H9 (cell line): ENCODE results near the gene NCF2. TPM values are rescaled to one million over a fixed set of nuclear protein-coding genes. Genes with fewer than 3 reads are reported as not detected.

ENCODE experiments used
- DNase-seq: peaks from one replicate; pipeline ENCODE4 v3.0.0-alpha.2; 2017
- H2AFZ ChIP-seq: one replicate; pipeline ENCODE4 v1.6.1; 2013; ENCODE audit warnings: mild to moderate bottlenecking, low read length, control low read depth, moderate library complexity
- H2AK5ac ChIP-seq: 2 replicates; pipeline ENCODE4 v1.6.1; 2013; ENCODE audit warnings: low read length, control low read depth, mixed read lengths; ENCODE audit not compliant: insufficient read length
- H2BK120ac ChIP-seq: one replicate; pipeline ENCODE4 v1.6.1; 2013; ENCODE audit warnings: low read depth, mild to moderate bottlenecking, low read length, control low read depth, inconsistent platforms; ENCODE audit not compliant: poor library complexity, severe bottlenecking
- H2BK12ac ChIP-seq: 2 replicates; pipeline ENCODE4 v1.6.1; 2013; ENCODE audit warnings: low read length, control low read depth, mixed read lengths, low read depth; ENCODE audit not compliant: insufficient read length
- H2BK15ac ChIP-seq: 2 replicates; pipeline ENCODE4 v1.6.1; 2013; ENCODE audit warnings: low read depth, low read length, control low read depth
- H2BK20ac ChIP-seq: one replicate; pipeline ENCODE4 v1.6.1; 2013; ENCODE audit warnings: low read depth, mild to moderate bottlenecking, low read length, control low read depth, inconsistent platforms; ENCODE audit not compliant: poor library complexity, severe bottlenecking
- H2BK5ac ChIP-seq: 2 replicates; pipeline ENCODE4 v1.6.1; 2013; ENCODE audit warnings: low read length, control low read depth, mixed read lengths; ENCODE audit not compliant: insufficient read length
- H3K14ac ChIP-seq: 2 replicates; pipeline ENCODE4 v1.6.1; 2013; ENCODE audit warnings: low read length, control low read depth; ENCODE audit not compliant: insufficient read depth
- H3K18ac ChIP-seq: 2 replicates; pipeline ENCODE4 v1.6.1; 2013; ENCODE audit warnings: low read depth, mild to moderate bottlenecking, mixed read lengths, low read length, control low read depth; ENCODE audit not compliant: insufficient read length
- H3K23ac ChIP-seq: 2 replicates; pipeline ENCODE4 v1.6.1; 2013; ENCODE audit warnings: low read length, control low read depth, mixed read lengths, low read depth; ENCODE audit not compliant: insufficient read length
- H3K23me2 ChIP-seq: 2 replicates; pipeline ENCODE4 v1.6.1; 2013; ENCODE audit warnings: low read depth, mild to moderate bottlenecking, mixed read lengths, low read length, control low read depth; ENCODE audit not compliant: insufficient read length, poor library complexity, severe bottlenecking
- H3K27ac ChIP-seq: 2 replicates; pipeline ENCODE4 v1.5.1; 2013; ENCODE audit warnings: low read length, control low read depth, mixed read lengths, low read depth; ENCODE audit not compliant: insufficient read length
- H3K27me3 ChIP-seq: 2 replicates; pipeline ENCODE4 v1.6.1; 2013; ENCODE audit warnings: low read length, control low read depth, inconsistent platforms; ENCODE audit not compliant: insufficient read depth
- H3K4ac ChIP-seq: 2 replicates; pipeline ENCODE4 v1.6.1; 2013; ENCODE audit warnings: low read depth, mild to moderate bottlenecking, control low read depth, inconsistent platforms, low read length, moderate library complexity
- H3K4me1 ChIP-seq: 2 replicates; pipeline ENCODE4 v1.6.1; 2013; ENCODE audit warnings: low read length, control low read depth, inconsistent platforms; ENCODE audit not compliant: insufficient read depth
- H3K4me2 ChIP-seq: 2 replicates; pipeline ENCODE4 v1.6.1; 2013; ENCODE audit warnings: low read length, control low read depth, mixed read lengths; ENCODE audit not compliant: insufficient read length, insufficient read depth
- H3K56ac ChIP-seq: 2 replicates; pipeline ENCODE4 v1.6.1; 2013; ENCODE audit warnings: low read depth, mild to moderate bottlenecking, mixed read lengths, low read length, control low read depth; ENCODE audit not compliant: insufficient read length
- H3K79me1 ChIP-seq: 2 replicates; pipeline ENCODE4 v1.6.1; 2013; ENCODE audit warnings: low read depth, mild to moderate bottlenecking, moderate library complexity, low read length, control low read depth, inconsistent platforms; ENCODE audit not compliant: insufficient read depth, poor library complexity, severe bottlenecking
- H3K79me2 ChIP-seq: 2 replicates; pipeline ENCODE4 v1.6.1; 2013; ENCODE audit warnings: low read length, control low read depth, inconsistent platforms; ENCODE audit not compliant: insufficient read depth
- H3K9ac ChIP-seq: 2 replicates; pipeline ENCODE4 v1.6.1; 2013; ENCODE audit warnings: low read length, control low read depth, mixed read lengths; ENCODE audit not compliant: insufficient read length; ENCODE audit errors: extremely low read depth
- H3K9me3 ChIP-seq: one replicate; pipeline ENCODE4 v1.6.1; 2013; ENCODE audit warnings: low read depth, low read length, inconsistent platforms; ENCODE audit not compliant: control insufficient read depth
- H3T11ph ChIP-seq: one replicate; pipeline ENCODE4 v1.6.1; 2013; ENCODE audit warnings: mild to moderate bottlenecking, low read length, control low read depth, inconsistent platforms
- H4K20me1 ChIP-seq: one replicate; pipeline ENCODE4 v1.6.1; 2013; ENCODE audit not compliant: control insufficient read depth, insufficient read length, insufficient read depth
- H4K5ac ChIP-seq: 2 replicates; pipeline ENCODE4 v1.6.1; 2013; ENCODE audit warnings: low read depth, mild to moderate bottlenecking, mixed read lengths, low read length, control low read depth; ENCODE audit not compliant: insufficient read length
- H4K8ac ChIP-seq: replicated peaks from 2 replicates; pipeline ENCODE4 v1.6.1; 2013; ENCODE audit warnings: low read length, control low read depth, mixed read lengths, low read depth; ENCODE audit not compliant: insufficient read length
- H4K91ac ChIP-seq: 2 replicates; pipeline ENCODE4 v1.6.1; 2013; ENCODE audit warnings: low read depth, mild to moderate bottlenecking, moderate library complexity, mixed read lengths, low read length, control low read depth; ENCODE audit not compliant: insufficient read length
- H3K27ac Mint-ChIP-seq, 3 experiments: 2 replicates in 2 of 3; 3 replicates in 1 of 3; pipeline ENCODE4 v1.8.0; 2020 to 2021; ENCODE audit warnings: mixed read lengths in 3 of 3, mild to moderate bottlenecking in 1 of 3, moderate library complexity in 1 of 3
- H3K27me3 Mint-ChIP-seq: 2 replicates; pipeline ENCODE4 v1.8.0; 2021; ENCODE audit warnings: low read depth, mild to moderate bottlenecking, moderate library complexity, mixed read lengths
- H3K36me3 Mint-ChIP-seq, 3 experiments: 2 replicates in 2 of 3; 3 replicates in 1 of 3; pipeline ENCODE4 v1.8.0; 2020 to 2021; ENCODE audit warnings: low read depth in 3 of 3, mixed read lengths in 3 of 3; ENCODE audit not compliant: insufficient read depth in 1 of 3
- H3K4me1 Mint-ChIP-seq, 2 experiments: 2 replicates each; pipeline ENCODE4 v1.8.0; 2020; ENCODE audit warnings: mixed read lengths in 2 of 2
- H3K4me3 Mint-ChIP-seq, 2 experiments: 2 replicates in 1 of 2; 3 replicates in 1 of 2; pipeline ENCODE4 v1.8.0; 2020 to 2021; ENCODE audit warnings: mild to moderate bottlenecking in 2 of 2, mixed read lengths in 2 of 2, moderate library complexity in 1 of 2
- H3K9me3 Mint-ChIP-seq, 2 experiments: 2 replicates in 1 of 2; 3 replicates in 1 of 2; pipeline ENCODE4 v1.8.0; 2020; ENCODE audit warnings: mild to moderate bottlenecking in 2 of 2, mixed read lengths in 2 of 2, moderate library complexity in 1 of 2
- CTCF ChIP-seq: fragments of 200-600 bp; sonication (generic); conservative IDR thresholded peaks from 3 replicates; pipeline ENCODE4 v1.8.0; 2021; ENCODE audit warnings: antibody characterized with exemption, mild to moderate bottlenecking
- WGBS: extraction: QIAGEN DNeasy Blood & Tissue Kit; methylation state at CpG from one replicate; pipeline ENCODE4 v1.1.7; 2013; ENCODE audit warnings: missing lambda C conversion rate, low lambda C conversion rate, mixed read lengths; ENCODE audit not compliant: insufficient read length; ENCODE audit errors: extremely low coverage; 5-methylcytosine and 5-hydroxymethylcytosine counted together
- total RNA-seq: library from RNA; stranded (reverse); gene quantifications from 2 replicates; pipeline ENCODE4 v1.2.1, GENCODE V29; 2021

The NCF2 gene
- total RNA-seq, 1 experiment from 2014 or later: not detected

GRCh38 chr1:183567584-183567983, 22.7 kb downstream of the NCF2 start:
- Histone ChIP-seq H2BK12ac (no peak overlapping the region), H3K79me2 (no peaks in the 10 kb centered on the region), H4K20me1 (no peaks in the 10 kb centered on the region), H3K27ac (no peak overlapping the region), H3K9ac (no peak overlapping the region), H4K91ac (no peak overlapping the region), H3K18ac (no peak overlapping the region), H4K8ac (no peak overlapping the region), H2BK120ac (no peak overlapping the region), H3K4me2 (no peak overlapping the region), H3T11ph (no peak overlapping the region), H2AK5ac (no peak overlapping the region), H3K4ac (no peak overlapping the region), H3K14ac (no peak overlapping the region), H3K9me3 (no peaks in the 10 kb centered on the region), H2BK5ac (no peak overlapping the region), H3K27me3 (no peaks in the 10 kb centered on the region), H3K23ac (no peak overlapping the region), H3K4me1 (no peaks in the 10 kb centered on the region), H2BK15ac (no peak overlapping the region), H3K23me2 (no peaks in the 10 kb centered on the region), H2BK20ac (no peak overlapping the region), H3K56ac (no peak overlapping the region), H4K5ac (no peak overlapping the region), H2AFZ (no peak overlapping the region), H3K79me1 (no peaks in the 10 kb centered on the region)
- no peaks in the 10 kb centered on the region; a peak in 1 of 7 replicates for H3K36me3 Mint-ChIP-seq
- H3K4me1 Mint-ChIP-seq: no peaks in the 10 kb centered on the region
- no peak overlapping the region; a peak in 1 of 7 replicates for H3K27ac Mint-ChIP-seq
- no peaks in the 10 kb centered on the region for H3K27me3 Mint-ChIP-seq
- no peaks in the 10 kb centered on the region; a peak in 1 of 5 replicates for H3K9me3 Mint-ChIP-seq
- DNase-seq: no peak
- TF ChIP-seq CTCF: no peak
- WGBS: no CpG with 5 or more reads among the region's 5 CpGs
- no peak overlapping the region for H3K4me3 Mint-ChIP-seq
